Left ventricle myocardium inferior (tissue), 1 donor: Measurements from ENCODE around the gene HIVEP2. TPM values are rescaled to one million over a fixed set of nuclear protein-coding genes. Genes with fewer than 3 reads are reported as not detected.

ENCODE experiments used
- DNase-seq: peaks from one replicate; pipeline ENCODE4 v3.0.0-alpha.2; 2020
- H3K27ac ChIP-seq: fragments of 200-600 bp; replicated peaks from 2 replicates; pipeline ENCODE4 v1.8.0; 2021
- H3K27me3 ChIP-seq: fragments of 200-600 bp; 2 replicates; pipeline ENCODE4 v1.8.0; 2021; ENCODE audit warnings: low read depth
- H3K36me3 ChIP-seq: fragments of 200-600 bp; 2 replicates; pipeline ENCODE4 v1.8.0; 2021
- H3K4me1 ChIP-seq: fragments of 200-600 bp; 2 replicates; pipeline ENCODE4 v1.8.0; 2021
- H3K4me3 ChIP-seq: fragments of 200-600 bp; 2 replicates; pipeline ENCODE4 v1.8.0; 2021; ENCODE audit warnings: mild to moderate bottlenecking, moderate library complexity
- H3K9me3 ChIP-seq: fragments of 200-600 bp; replicated peaks from 2 replicates; pipeline ENCODE4 v1.8.0; 2021
- CTCF ChIP-seq: fragments of 200-600 bp; IDR thresholded peaks from 2 replicates; pipeline ENCODE4 v1.8.0; 2021; ENCODE audit warnings: antibody characterized with exemption, mild to moderate bottlenecking, borderline replicate concordance
- intact Hi-C: fragments of 100-400 bp; cut with micrococcal nuclease; formaldehyde crosslinking; loops from one replicate; pipeline ENCODE4 v1.11.0; 2022
- total RNA-seq: library from RNA; stranded (reverse); fragmentation: NEBNext Ultra II Directional; extraction: Animal tissue kit (Norgen Biotek cat#: 25700); gene quantifications from one replicate; pipeline ENCODE4 v1.2.1, GENCODE V29; 2021
- donor health status: DM: no; HTN: yes; CAD: no; lungs with severe emphysema.

Gene HIVEP2
- total RNA-seq, 1 donor from 2014 or later = 16.2 TPM

DNA sequence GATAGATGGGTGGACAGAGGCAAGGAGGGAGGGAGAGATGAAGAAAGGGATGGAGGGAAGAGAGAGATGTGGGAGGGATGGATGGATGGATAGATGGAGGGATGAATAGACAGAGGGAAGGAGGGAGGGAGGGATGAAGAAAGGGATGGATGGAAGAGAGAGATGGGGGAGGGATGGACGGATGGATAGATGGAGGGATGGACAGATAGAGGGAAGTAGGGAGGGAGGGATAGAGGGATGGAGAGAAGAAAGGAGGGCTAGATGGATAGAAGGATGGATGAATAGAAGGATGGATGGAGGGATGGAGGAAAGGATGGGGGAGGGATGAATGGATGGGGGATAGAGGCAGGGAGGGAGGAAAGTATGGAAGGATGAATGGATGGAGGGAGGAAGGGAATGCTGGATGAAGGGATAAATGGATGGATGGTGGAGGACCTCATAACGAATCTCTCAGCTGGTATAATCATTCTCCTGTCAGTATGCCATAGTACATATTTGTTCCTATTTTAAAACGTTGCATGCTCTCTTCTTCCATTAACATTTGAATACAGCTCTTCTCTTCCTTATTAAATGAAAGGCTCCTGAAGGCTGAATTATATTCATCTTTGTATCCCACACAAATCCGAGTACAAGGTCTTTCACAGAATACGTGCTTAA, 136.4 kb downstream of the HIVEP2 start:
- Histone ChIP-seq H3K27ac (no peak overlapping the region), H3K27me3 (no peaks in the 10 kb centered on the region), H3K9me3 (no peaks in the 10 kb centered on the region), H3K4me1 (peaks cover 16% of the 10 kb centered on the region), H3K36me3 (no peaks in the 10 kb centered on the region), H3K4me3 (no peak overlapping the region)
- DNase-seq = no peak
- no peak for TF ChIP-seq CTCF
- intact Hi-C loops = no loop called here

GRCh38 chr6:142805042-142805441, 139.9 kb downstream of the HIVEP2 start:
- H3K36me3 ChIP-seq = no peaks in the 10 kb centered on the region
- TF ChIP-seq CTCF = no peak
- no peaks in the 10 kb centered on the region for H3K27me3 ChIP-seq
- H3K4me1 ChIP-seq = peaks cover 23% of the 10 kb centered on the region
- H3K27ac ChIP-seq = no peak overlapping the region
- H3K9me3 ChIP-seq = no peaks in the 10 kb centered on the region
- no peak for DNase-seq
- intact Hi-C loops = no loop called here
- no peak overlapping the region for H3K4me3 ChIP-seq

- no peak for TF ChIP-seq CTCF
- no peak overlapping the region for H3K27ac ChIP-seq
- no peaks in the 10 kb centered on the region for H3K9me3 ChIP-seq
- peaks cover 23% of the 10 kb centered on the region for H3K4me1 ChIP-seq
- H3K27me3 ChIP-seq = no peaks in the 10 kb centered on the region
- no peak overlapping the region for H3K4me3 ChIP-seq
- intact Hi-C loops = no loop called here
- no peak for DNase-seq
- no peaks in the 10 kb centered on the region for H3K36me3 ChIP-seq
Measured at GRCh38 chr6:142804490-142804889, 140.5 kb downstream of the HIVEP2 start.

DNA sequence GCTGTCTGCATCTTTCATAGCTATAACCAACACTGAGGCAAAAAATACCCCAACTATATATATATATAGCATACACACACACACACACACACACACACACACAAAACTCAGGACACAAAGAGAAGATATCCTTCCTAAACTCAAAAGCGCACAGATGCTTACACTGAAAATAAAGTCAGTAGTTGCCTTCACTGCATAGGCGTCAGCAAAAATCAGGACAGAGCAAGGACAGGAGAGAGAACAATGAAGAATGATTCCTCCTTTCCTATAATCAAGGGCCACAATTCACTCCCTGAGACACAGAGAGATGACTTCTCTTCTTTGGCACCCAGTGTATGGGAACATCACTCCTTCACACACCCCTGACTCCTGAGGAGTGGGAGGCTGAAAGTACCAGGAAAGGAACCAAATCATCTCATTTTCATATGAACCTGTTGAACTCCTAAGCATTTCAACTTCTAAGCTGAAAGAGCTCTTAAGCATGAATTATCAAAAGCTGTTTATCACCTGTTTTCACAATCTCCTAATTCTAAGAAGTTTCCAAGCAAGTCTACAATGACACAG, 141.4 kb downstream of the HIVEP2 start:
- H3K27ac ChIP-seq = no peak overlapping the region
- no peaks in the 10 kb centered on the region for H3K27me3 ChIP-seq
- H3K4me1 ChIP-seq = peaks cover 23% of the 10 kb centered on the region
- TF ChIP-seq CTCF = no peak
- H3K4me3 ChIP-seq = no peak overlapping the region
- no peaks in the 10 kb centered on the region for H3K36me3 ChIP-seq
- intact Hi-C loops = no loop called here
- DNase-seq = no peak
- H3K9me3 ChIP-seq = no peaks in the 10 kb centered on the region

GRCh38 chr6:142803032-142803431, 141.9 kb downstream of the HIVEP2 start:
- intact Hi-C loops = no loop called here
- TF ChIP-seq CTCF = no peak
- no peak for DNase-seq
- H3K4me3 ChIP-seq = no peak overlapping the region
- H3K27ac ChIP-seq = no peak overlapping the region
- no peaks in the 10 kb centered on the region for H3K36me3 ChIP-seq
- peaks cover 23% of the 10 kb centered on the region for H3K4me1 ChIP-seq
- H3K9me3 ChIP-seq = no peaks in the 10 kb centered on the region
- H3K27me3 ChIP-seq = no peaks in the 10 kb centered on the region
